ENCODE results near the gene LAMA3. TPM values are rescaled to one million over a fixed set of nuclear protein-coding genes. Genes with fewer than 3 reads are reported as not detected.
A peak's percentile ranks its signal among the peaks of the same experiment; 100 is the strongest.

The LAMA3 gene
- total RNA-seq, 1 donor from 2014 or later = 3.3 TPM

DNA sequence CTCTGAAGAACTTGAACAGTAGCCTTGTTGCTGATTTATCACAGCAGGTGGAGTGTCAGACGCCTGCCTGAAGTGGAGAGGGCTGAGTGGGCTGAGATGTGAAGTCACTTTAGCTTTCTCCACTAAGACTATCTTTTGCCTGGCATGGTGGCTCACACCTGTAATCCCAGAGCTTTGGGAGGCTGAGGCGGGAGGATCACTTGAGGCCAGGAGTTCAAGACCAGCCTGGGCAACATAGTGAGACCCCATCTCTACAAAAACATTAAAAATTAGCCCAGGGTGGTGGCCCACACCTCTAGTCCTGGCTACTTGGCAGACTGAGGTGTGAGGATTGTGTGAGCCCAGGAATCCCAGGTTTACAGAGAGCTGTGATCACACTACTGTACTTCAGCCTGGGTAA lies 264.7 kb downstream of the LAMA3 start:
- no peak for DNase-seq
- intact Hi-C loops (cut with DNase I) = no loop called here
- ATAC-seq (ENCODE audit: poor library complexity) = no peak

- DNase-seq (no peak), ATAC-seq (ENCODE audit: poor library complexity) (no peak)
- intact Hi-C loops (cut with DNase I) = no loop called here
These were observed 267.2 kb downstream of the LAMA3 start for GRCh38 chr18:23956483-23956882.

- DNase-seq (peak; percentile 92), ATAC-seq (ENCODE audit: poor library complexity) (peak; percentile 99)
- intact Hi-C loops (cut with DNase I) = no loop called here
These were observed 268.8 kb downstream of the LAMA3 start for GRCh38 chr18:23958036-23958435.

- no peak for ATAC-seq (ENCODE audit: poor library complexity)
- intact Hi-C loops (cut with DNase I) = loop anchor here (10.0 kb wide), 1 partner anchor 151 kb away; no protein-coding TSS in a partner anchor
- DNase-seq = no peak
These were observed 274.4 kb downstream of the LAMA3 start for GRCh38 chr18:23963443-23964165.

- DNase-seq (no peak), ATAC-seq (ENCODE audit: poor library complexity) (no peak)
- intact Hi-C loops (cut with DNase I) = loop anchor here (10.0 kb wide), 1 partner anchor 150 kb away; no protein-coding TSS in a partner anchor
These were observed 275.3 kb downstream of the LAMA3 start for GRCh38 chr18:23964282-23965238.

GRCh38 chr18:23966909-23967308 lies 277.7 kb downstream of the LAMA3 start:
- intact Hi-C loops (cut with DNase I) = loop anchor here (10.0 kb wide), 1 partner anchor 148 kb away; no protein-coding TSS in a partner anchor
- no peak for ATAC-seq (ENCODE audit: poor library complexity)
- DNase-seq = no peak

GRCh38 chr18:23967321-23968089 lies 278.3 kb downstream of the LAMA3 start:
- intact Hi-C loops (cut with DNase I) = loop anchor here (10.0 kb wide), 1 partner anchor 147 kb away; no protein-coding TSS in a partner anchor
- ATAC-seq (ENCODE audit: poor library complexity) = no peak
- no peak for DNase-seq

DNA sequence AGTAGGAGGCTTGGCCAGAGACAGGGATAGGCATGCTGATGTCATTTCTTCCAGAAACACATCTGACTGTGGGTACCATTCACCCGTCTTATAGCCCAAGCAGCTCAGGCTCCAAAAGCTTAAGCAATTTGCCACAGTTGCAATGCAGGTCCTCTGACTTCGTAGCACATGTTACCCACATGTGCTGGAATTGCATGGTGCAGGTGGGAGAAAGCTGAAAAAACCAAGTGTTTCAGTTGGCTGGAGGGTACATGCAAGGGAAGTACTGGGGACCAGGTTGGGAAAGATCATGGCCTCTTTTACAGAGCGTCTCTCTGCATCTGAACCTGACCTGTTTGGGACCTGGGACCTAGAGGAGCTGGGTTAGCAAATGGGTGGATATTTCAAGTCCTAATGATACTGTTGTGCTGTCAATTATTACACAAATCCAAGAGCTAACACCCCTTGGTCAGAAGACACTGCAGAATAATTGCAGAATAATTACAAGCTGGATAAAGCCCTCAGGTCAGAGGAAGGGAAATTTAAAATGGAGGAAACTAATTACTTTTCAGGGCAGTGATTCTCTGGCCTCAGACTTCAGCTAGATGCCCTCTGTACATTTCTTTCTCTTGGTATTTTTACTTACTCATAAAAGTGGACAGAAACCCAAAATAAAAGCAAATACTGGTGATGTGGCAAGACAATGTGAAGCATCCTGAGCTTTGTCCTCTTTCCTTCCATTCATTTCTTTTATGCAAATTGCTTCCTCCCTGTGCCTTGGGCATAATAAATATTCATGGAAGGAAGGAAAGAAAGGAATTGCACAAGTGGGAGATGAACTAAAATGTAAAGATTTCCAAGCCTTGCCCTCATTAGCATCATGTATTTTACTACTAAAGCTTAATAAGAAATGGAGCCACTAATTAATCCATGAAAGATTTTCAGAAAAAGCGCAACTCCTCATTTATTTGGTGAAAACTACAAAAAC lies 279.7 kb downstream of the LAMA3 start:
- ATAC-seq (ENCODE audit: poor library complexity) (no peak), DNase-seq (no peak)
- intact Hi-C loops (cut with DNase I) = loop anchor here (10.0 kb wide), 1 partner anchor 146 kb away; no protein-coding TSS in a partner anchor

GRCh38 chr18:23969664-23970063 lies 280.4 kb downstream of the LAMA3 start:
- intact Hi-C loops (cut with DNase I) = loop anchor here (10.0 kb wide), 1 partner anchor 145 kb away; no protein-coding TSS in a partner anchor
- DNase-seq (no peak), ATAC-seq (ENCODE audit: poor library complexity) (no peak)

GRCh38 chr18:23970161-23971096 lies 281.2 kb downstream of the LAMA3 start:
- no peak for ATAC-seq (ENCODE audit: poor library complexity)
- no peak for DNase-seq
- intact Hi-C loops (cut with DNase I) = no loop called here

DNA sequence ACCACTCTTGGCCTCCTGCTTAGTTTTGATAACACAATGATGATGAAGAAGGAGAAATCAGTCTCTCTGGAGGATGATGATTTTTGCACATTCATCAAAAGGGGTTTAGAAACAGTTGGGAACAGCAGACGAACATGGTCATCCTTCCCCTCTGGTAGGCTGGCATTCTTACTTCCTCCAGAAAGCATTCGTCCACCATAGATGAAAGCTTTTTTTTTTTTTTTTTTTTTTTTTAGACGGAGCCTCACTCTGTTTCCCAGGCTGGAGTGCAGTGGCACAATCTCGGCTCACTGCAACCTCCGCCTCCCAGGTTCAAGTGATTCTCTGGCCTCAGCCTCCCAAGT lies 281.8 kb downstream of the LAMA3 start:
- ATAC-seq (ENCODE audit: poor library complexity) = no peak
- intact Hi-C loops (cut with DNase I) = no loop called here

DNA sequence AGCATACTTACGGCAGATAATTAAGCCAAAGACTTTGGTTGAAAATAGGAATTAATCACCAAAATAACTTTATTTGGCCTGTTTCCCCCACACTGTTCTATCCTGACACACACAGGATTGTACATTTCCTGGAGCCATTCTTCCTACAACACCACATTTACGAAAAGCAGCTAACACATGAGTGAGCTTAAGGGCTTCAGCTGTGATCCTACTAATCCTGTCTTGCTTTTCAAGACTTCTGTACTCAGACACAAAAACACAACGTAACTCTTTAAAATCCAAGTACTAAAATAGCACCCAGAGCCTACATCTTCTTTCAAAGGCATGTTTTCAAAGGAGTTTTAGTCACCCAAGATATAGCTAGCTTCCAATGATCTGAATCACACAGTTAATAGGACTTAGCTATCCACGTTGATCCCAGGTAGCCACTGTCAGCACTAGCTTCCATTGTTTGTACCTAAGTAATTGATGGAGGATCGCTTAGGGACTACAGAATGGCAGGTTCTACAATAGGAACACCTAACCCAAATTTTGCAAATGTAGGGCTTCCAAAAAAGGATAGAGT lies 282.5 kb downstream of the LAMA3 start:
- no peak for ATAC-seq (ENCODE audit: poor library complexity)
- no peak for DNase-seq
- intact Hi-C loops (cut with DNase I) = no loop called here

More for the DNA sequence above, 281.8 kb downstream of the LAMA3 start:
- DNase-seq = no peak

- DNase-seq (no peak), ATAC-seq (ENCODE audit: poor library complexity) (no peak)
- intact Hi-C loops (cut with DNase I) = no loop called here
These were observed 283.2 kb downstream of the LAMA3 start for GRCh38 chr18:23972453-23972852.

- ATAC-seq (ENCODE audit: poor library complexity) = no peak
- intact Hi-C loops (cut with DNase I) = no loop called here
These were observed 287.9 kb downstream of the LAMA3 start for GRCh38 chr18:23977103-23977502.

DNA sequence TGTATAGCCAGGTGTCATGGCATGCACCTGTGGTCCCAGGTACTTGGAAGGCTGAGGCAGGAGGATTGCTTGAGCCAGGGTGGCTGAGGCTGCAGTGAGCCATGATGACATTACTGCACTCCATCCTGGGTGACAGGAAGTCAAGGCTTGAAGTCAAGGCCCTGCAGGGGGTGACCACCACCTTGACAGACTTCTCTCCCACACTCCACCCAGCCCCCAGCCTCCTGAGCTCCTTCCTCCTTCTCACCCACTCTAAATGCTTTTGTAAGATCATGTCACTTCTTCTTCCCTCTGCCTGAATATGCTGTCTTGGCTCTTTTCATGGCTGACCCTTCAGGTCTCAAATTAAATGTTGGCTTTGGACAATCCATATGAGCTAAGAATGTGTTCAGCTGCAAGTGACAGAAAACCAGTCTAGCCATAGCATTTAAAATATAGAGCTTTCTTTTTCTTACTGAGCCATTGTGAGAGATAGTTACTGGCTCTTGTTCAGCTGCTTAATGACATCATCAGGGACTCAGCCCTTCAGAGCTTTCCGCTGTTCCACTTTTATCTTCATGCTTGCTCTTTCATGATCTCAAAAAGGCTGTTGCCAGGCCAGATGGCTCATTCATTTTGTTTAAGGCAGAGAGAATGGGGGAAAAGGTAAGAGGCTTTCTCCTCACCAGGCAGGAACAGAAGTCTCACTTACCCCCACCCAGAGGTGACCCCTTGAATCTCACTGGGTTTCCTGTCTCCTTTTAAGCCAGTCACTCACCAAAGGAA lies 288.6 kb downstream of the LAMA3 start:
- DNase-seq = no peak
- peak; percentile 58 for ATAC-seq (ENCODE audit: poor library complexity)
- intact Hi-C loops (cut with DNase I) = no loop called here

More at GRCh38 chr18:23977103-23977502, 287.9 kb downstream of the LAMA3 start:
- no peak for DNase-seq
